GM18526 (cell line): ENCODE results near the gene CUBN.

Experiments used
- POLR2A ChIP-seq: IDR thresholded peaks from 3 replicates; pipeline ENCODE4 v1.6.1; 2011; ENCODE audit not compliant: insufficient read length; ENCODE audit errors: extremely low read depth

Gene CUBN

DNA sequence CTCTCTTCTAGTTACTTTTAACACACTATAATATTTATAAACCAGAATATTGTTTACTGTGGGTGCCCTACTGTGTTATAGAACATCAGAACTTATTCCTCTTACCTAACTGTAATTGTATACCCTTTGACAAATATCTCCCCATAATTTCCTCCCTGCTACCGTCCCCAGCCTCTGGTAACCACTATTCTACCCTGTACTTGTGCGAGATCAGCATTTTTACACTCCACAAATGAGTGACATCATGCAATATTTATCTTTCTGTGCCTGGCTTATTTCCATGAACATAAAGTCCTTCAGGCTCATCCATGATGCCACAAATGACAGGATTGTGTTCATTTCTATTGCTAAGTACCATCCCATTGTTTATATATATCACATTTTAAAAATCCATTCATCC is 172.6 kb downstream of the CUBN start:
- TF ChIP-seq POLR2A, result no peak

DNA sequence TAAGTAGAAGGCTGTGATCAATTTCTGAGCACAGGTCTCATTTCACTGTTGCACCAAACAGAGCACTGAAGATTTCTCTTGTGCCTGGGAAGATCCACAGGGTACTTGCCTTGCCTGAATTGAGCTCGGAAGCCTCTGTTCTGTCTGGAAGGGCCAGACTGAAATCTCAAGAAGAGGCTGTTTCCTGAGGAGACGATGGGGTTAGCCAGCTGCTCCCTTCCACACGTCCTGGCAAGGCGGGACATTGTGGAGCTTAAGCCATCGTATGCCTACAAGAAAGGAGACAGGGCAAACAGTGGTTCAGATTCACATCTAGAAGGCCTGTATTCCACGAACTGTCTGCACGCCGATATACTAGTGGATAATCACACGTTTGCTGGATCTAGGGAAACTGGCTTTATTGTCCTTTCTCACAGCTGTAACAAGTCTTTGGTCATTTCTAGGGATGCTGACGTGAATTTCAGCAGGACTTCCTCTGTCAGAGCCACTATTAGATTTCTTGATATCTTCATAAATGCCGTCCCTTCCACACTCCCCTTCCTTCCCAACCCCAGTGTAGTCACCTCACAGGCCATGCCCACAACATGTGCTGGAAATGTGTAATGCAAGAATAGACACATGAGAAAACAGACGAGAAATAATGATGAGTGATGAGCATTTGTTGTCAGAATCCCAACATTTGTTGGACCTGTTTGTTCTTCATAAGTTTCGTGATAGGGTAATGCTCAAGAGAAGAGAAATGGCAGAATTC is 175.2 kb downstream of the CUBN start:
- TF ChIP-seq POLR2A, result no peak

DNA sequence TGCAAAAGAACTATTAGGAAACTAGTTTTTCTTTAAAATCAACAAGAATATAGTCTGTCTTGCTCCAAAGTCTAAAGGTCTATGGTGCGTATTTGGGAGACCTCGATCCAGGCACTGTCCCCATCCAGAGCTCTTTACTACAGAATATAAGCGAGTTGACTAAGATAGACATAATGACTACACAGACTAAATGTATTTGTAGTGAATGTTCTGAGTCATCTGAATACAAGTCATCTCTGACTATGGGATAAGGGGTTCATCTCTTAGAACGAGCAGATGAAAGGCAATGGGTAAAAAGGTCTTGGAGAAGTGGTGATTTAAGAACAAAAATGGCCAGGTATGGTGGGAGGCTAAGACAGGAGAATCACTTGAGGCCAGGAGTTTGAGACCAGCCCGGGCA is 176.3 kb downstream of the CUBN start:
- no peak for TF ChIP-seq POLR2A

DNA sequence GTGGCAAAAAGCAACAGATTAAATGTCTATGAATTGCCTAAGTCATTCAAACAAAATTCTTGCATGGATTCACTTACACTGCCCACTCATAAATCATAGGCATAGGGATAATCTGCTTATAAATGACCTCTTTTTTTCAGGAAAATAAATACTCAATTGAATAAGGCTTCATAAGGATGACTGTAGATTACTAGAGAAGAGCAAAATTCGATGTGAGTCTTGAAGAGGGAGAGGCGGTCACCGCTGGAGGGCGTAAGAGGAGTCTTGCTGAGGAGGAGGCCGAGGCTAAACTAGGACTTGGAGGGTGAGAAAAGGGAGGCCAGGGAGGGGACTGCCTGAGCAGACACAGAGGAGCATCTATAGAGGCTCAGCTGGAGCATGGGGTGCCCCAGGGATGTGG is 177.0 kb downstream of the CUBN start:
- TF ChIP-seq POLR2A, result no peak

DNA sequence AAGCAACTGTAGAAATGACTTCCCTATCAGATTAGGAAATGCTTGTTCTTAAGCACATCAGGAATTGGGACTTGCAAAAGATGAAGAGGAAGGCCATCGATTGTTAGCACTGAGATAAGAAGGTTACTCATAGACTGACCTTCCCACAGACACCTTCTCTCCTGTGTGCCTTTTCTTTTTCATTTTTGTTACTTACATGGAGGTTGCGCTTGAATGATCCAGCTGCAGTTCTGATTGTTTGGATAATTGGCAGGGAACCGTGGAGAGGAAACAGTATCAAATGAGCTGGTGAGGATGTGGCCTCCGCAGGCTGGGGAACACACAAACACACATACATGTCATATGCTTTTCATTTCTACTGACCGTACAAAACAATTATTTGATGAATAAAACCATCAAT is 177.5 kb downstream of the CUBN start:
- TF ChIP-seq POLR2A, result no peak

DNA sequence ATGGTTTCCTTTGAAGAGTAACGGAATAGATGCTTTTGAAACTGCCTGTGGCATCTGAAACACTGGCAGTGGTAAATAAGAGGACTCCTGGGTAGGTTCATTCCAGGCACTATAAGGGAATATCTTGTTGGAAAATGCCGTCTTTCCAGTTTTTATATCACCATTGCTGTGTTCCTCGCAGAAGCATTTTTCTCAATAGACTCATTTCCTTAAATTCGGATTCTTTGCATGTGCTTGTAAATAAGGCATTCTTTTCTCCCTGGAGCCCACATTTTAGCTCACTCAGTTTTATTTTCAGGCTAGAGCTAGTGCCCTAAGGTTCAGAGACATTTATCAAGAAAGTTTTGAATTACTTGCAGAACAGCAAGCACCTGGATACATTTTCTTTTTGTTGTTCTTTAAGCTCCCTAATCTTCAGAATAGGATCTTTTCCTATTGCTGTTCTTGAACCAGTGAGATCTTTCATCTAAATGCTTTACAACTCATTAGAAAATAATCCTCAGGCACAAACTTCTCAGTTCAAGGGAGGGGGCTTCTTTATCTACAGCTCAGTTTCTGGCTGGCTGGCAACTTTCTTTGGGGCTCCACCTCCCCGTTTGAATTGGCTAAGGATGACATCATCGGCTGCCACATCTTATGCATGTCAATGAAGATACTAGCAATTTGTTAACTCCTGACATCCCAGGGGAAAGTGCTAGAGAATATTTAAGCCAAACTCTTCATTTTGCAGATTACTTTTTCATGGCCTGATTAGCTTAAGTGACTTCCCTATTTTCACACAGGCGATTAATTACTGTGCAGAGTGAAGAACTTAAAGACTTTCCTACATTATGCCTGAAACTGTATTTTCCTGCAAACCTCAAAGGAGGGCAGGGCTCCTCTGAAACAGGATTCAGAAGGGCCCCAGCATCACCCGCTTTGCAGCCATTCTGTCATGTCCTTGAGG is 178.7 kb downstream of the CUBN start:
- TF ChIP-seq POLR2A, result no peak

DNA sequence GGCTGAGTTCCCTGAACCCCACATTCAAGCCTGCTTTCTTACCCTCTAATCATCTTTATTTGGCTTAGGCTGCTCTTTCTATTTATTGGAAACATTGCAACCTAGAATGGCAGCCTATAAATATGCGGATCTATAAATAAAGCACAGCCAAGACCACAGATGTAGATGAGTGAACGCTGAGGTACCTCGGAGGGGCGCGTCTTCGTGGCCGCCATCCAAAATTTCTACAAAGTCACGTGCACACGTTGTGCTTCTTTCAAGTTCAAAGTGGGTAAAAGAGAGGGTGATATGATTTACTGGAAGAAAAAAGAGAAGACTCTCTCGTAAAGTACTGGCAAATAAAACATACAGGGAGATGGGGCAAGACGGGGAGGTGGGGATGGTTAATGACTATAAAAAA is 179.8 kb downstream of the CUBN start:
- TF ChIP-seq POLR2A, result no peak

DNA sequence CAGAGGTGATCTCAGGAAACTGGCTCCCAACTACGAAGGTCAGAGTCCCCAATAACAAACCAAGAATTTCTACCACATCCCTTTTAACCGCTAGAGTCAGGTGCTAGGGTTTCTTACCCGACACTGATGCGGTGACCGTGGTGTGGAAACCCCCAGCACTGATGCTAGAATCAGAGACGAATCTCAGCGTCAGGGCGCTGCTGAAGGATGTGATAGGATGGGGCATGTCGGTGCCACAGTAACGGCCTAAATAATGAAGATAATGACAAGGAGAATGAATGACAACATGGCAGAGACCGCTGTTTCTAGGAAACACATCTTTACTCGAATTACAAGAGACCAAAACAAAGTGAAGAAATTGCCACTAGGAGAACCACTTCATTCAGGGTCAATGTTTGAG is 181.2 kb downstream of the CUBN start:
- no peak for TF ChIP-seq POLR2A

DNA sequence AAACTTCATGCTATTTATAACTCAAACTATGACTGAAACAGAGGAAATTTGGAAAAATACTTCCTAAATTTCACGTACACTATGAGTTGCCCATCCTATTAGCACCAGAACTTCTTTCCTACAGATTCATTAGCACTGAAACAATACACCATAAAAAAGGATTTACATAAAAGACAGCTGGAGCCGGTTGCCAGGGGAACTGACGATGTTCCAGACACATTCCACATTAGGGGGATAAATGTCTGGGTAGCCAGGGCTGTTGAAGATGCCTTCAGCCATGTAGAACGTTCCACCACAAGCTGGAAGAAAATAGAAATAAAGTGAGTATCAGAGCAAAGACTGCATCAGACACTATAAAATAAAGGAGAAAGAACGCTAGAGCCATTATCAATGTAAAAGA is 182.5 kb downstream of the CUBN start:
- no peak for TF ChIP-seq POLR2A

DNA sequence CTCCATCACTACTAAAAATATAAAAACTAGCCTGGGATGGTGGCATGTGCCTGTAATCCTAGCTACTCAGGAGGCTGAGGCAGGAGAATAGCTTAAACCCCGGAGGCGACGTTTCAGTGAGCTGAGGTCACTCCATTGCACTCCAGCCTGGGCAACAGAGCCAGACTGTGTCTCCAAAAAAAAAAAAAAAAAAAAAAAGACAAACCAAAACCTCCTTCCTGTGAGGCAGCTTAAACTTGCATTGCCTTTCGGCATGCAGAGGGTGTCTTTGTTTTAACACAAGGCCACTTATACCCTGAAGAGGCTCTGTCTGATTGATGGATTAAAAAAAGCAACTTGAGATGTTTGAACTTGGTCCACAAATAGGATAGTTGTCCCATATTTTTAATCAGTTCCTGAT is 184.0 kb downstream of the CUBN start:
- no peak for TF ChIP-seq POLR2A

DNA sequence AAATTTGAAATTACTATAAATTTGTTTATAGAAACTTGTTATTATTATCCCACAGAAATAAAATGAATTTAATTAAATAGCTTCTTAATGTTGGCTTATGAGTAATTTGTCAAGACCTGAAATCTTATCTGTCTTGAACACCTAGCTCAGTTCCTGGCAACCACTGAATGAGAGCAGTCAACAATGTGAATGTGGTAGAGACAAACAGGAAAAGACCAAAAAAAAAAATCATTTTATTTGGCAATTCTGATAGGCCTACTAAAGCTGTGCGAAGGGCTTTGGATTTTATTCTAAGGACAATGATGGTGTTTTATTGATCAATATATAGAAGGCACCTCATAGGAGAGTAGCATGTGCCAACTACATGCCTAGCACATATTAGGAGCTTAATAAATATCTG is 184.6 kb downstream of the CUBN start:
- no peak for TF ChIP-seq POLR2A

DNA sequence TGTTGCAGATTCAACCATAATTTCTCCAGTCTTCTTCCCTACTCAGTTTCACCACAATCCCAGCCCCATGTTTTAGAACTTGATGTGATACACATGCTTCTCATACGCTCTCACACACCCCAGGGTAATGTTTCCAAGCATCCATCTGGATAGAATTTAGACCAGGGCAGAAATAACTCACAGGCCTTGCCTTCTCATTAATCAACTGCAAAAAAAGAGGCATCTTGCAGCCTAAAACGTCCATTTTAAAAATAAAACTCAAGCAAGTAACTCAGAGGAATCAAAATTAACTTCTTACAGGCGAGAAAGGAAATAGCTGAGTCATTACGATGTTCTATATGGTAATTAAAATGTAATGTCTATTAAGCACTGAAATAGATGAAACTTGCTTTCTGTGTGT is 185.2 kb downstream of the CUBN start:
- TF ChIP-seq POLR2A, result no peak

DNA sequence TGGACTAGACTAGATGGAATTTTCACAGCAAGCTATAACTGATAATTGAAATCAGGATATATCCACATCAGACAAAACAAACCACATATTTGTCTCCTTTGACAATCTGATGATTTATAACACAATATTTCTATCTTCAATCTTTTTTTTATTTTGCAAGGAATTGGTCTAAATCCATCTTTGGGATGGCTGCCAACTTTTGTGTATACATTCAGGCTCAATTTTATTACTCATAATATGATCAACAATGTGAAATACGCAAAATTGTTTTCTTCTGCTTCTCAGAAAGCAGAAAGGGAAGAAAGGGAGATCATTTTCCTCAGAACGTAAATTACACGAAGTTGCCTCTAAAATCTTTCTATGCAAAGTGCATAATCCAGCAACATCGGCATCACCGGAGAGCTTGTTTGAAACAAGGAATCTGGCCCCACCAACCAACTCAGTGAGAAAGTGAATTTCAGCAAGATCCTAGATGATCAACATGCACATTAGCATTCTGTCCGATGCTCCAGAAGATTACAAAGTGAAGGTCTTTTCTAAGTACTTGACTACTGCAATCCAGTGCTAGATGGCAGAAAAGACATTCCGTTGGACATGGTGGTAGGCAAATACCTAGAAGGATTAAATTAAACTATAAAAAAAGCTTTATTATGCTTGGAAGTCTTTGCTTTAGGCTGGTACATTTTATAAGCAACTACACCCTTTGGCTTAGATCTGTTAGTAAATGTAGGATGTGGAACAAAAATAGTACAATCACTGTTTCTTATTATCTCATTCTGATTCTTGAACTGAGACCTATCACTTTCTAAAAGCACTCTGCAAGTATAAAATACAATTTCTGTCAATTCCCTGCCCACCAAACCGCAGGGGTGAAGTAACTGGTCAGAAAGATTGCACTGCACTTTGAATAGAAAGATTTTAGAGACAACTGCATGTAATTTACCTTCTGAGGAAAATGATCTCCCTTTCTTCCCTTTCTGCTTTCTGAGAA is 186.0 kb downstream of the CUBN start:
- TF ChIP-seq POLR2A, result no peak

DNA sequence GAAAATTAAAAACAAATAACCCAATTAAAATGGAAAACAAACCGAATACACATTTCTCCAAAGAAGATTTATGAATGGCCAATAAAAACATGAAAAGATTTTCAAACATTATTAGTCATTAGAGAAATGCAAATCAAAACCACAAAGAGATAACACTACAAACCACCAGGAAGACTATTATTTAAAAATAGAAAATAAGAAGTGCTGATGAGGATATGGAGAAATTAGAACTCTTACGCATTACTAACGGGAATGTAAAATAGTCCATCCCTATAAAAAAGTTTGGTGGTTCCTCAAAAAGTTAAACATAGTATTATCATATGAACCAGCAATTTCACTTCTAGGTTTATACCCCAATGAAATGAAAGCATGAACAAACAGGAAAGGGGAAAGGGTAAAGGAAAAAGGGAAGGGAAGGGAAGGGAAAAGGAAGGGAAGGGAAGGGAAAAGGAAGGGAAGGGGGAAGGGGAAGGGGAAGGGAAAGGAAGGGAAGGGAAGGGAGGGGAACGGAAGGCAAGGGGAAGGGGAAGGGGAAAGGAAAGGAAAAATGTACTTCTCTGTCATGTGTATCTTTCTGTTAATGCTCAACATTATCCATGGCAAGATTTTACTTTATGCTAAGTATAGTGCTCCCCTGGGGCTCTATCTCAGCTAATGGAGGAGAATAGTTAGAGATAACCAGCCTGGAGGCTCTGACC is 187.1 kb downstream of the CUBN start:
- no peak for TF ChIP-seq POLR2A

DNA sequence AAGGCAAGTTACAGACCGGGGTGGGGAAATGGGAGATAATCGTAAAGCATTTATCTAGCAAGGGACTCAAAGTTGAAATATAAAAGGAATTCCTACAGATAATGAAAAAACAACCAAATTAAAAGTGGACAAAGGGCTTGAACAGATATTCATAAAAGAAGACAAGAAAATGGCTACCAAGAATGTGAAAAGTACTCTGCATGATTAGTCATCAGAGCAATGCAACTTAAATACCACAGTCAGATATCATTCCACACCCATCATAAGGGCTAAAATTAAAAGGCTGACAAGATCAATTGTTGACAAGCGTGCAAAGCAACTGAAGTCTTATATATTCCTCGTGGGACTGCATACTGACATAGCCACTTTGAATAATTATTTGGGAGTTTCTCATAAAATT is 187.7 kb downstream of the CUBN start:
- TF ChIP-seq POLR2A, result no peak
